ENCODE measurements around the gene PTPN14.

The PTPN14 gene

DNA sequence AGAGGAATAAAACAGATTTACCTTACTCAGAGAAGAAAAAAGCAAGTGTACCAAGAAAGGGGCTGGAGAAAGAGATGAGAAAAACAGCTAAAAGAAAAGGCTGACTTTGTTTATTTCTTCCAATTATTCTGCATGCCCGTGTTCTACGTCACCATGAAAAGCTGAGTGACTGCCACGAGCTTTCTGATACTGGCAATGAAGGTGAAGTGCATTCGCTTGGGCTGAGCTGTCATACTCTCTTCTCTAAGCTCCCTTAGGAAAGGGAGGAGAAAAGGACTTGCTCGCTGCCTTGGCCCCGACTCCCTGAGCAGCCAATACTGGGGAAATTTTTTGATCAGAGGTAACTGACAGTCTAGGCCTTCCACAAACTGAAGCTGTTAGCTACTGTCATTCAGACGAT, 165.1 kb downstream of the PTPN14 start:
- no peak for DNase-seq

DNA sequence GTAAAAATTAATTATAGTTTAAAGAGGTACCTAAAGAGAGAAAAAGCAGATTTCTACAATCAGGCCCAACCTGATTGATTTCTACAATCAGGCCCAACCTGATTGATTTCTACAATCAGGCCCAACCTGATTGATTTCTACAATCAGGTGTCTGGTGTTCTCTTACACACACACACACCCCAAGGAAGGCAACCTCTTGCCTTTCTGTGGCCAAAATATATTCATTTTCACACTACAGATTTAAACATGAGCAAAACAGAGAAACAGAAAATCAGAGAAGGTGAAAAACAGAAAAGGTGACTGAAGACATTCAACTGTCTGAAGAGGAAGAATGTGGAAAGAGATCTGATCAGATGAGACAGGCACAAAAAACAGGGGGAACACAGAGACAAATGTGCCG, 166.0 kb downstream of the PTPN14 start:
- DNase-seq = no peak

DNA sequence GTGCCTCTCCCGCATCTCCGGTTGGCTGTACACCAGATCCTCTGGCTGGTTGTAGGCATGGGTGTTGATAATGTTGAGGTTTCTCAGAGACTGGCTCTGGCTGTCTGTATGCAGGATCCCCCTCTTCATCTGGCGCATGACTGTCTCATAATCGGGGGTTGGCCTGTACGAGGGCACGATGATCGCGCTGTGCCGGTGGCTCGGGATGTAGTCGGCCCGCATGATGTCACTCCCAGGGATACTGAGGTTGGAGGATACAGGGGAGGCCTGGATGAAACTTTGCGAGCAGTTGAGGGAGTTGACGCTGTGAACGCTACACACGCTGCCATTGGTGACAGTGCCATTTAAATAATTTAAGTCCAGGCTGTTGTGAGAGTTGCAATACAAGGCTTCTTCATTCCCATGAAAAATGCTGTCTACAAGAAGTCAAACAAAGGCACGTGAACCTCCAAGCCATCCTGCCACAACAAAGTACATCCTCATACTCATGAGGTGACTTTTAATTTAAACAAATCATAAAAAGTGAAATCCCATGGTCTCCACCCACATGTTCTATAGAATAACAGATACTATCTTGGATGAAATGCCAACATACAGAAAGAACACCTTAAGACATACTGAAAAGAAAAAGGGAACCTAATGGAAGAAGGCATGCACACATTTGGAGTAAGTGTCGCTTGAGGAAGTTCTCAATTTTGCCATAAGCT, 166.9 kb downstream of the PTPN14 start:
- DNase-seq = no peak

DNA sequence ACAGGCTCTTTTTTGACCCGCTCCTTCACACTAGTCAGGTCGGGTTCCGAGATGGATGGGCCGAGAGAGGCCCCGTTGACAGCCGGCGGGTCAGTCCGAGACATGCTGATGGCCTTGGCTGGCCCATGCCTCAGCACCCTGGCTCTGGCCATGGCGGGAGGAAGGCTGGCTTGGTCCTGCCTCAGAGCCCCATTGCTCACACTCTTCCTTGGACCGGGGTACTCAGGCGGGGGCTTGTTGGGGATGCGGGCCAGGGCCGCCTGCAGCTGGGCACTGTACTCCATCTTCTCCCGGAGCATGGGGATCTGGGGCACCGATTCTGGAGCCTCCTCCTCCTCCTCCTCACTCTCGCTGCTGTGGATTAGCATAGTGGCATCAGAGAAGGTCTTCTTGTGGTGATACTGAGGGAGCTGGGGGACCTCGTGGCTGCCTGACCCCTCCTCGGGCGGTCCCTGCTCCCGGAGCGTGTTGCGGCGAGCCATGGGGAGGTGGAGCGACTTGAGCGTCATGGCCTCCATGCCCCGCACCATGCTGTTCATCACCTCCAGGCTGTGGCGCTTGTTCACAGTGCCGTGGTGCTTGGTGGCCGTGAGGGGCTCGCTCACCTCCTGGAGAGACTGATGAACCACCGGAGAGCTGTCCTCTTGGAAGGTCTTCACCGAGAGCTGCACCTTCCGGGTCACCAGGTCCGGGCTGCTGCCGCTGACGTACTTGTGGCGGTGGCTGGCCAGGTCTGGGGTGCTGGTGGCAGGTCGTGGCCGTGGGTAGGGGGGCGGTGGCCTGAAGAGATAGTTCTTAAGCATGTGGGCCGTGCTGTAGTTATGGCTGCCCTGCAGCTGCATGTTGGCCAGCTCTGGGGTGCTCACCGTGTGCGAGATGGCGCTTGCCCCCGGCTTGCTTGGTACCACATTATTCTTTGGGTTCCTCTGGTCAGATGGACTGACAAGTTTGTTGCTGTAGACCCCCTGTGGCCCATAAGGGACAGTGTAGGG, 167.7 kb downstream of the PTPN14 start:
- no peak for DNase-seq

DNA sequence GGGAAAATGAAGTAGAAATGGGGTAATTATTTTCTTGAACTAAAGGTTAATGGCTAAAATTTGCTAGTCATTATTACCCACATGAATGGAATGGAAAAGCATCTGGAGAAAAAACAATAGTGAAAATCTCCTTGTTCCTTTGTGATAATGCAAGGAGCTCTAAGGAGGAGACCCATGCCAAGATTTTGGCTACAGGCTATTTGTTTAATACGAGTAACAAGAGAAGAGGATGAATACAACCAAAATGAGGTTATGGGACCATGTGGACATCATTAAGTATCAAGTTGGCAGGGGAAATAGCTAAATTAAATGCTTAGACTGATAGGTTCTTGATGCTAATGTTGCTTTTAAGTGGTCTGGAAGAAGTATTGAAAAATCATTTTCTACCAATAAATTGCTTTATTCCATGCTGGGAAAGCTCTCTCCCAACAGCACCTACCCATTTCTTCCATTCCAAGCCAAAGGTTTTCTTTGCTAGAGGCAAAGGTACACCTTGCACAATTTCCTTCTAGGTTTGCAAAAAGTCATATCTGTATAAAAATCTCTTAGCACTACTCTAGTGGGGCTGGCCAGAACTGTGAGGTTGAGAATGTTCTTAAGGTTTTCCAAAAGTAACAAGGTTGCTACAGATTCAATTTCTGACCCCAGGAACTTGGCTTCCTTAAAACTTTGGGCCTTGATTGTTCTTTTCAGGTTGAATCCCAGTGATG, 170.3 kb downstream of the PTPN14 start:
- no peak for DNase-seq

DNA sequence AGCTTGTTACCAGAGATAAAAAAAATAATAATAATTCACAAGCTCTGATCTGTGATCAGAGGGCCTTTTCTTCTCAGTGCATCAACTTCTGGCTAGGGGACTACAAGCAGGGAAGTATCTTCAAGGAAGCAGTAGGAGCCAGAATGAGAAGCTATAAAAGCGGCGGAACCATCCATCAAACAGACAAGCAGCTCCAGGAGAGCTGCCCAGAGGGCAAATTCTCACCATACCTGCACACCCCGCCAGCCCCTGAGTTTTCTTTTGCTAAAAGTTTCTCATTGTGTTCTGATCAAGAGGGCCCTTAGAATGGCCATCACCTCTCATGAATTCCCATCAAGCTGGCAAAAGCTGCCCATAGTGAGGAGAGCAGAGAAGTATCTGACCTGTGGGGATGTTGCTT, 171.0 kb downstream of the PTPN14 start:
- DNase-seq = no peak

DNA sequence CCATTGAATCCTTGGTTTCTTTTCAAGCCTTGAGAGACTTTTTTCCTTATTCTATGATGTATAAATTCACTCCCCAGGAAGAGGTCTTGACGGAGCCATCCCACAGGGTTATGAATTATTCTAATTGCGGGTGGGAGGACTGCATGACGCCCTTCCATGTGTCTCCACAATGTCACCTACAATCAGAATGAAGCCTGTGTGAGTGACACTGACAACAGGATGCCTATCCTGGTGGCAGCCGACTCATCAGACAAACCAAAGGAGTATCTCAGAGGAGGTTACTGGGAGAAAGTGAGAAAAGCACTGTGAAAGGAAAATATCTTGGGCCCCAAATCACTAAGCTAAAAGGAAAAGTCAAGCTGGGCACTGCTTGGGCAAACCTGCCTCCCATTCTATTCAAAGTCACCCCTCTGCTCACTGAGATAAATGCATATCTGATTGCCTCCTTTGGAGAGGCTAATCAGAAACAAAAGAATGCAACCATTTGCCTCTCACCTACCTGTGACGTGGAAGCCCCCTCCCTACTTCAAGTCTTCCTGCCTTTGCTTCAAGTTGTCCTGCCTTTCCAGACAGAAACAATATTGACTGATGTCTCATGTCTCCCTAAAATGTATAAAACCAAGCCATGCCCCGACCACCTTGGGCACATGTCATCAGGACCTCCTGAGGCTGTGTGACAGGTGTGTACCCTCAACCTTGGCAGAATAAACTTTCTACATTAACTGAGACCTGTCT, 172.0 kb downstream of the PTPN14 start:
- no peak for DNase-seq

DNA sequence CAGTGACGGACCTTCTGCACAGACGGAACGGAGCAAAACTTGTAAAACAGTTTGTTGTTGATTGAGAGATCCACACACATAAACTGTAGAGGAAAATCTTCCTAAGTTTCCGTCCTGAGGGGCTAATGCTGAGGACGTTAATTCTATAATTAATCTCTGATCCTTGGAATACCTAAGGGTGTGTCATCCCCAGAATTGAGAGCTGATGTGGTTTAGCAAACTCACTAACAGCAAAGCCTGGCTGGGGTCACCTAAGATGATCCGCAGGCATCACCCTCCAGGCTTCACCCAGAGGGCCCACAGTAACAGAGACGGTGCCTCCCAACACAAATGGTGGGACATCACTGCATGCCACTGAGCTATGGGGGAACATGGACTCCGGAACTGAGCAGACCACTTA, 172.9 kb downstream of the PTPN14 start:
- DNase-seq = no peak

DNA sequence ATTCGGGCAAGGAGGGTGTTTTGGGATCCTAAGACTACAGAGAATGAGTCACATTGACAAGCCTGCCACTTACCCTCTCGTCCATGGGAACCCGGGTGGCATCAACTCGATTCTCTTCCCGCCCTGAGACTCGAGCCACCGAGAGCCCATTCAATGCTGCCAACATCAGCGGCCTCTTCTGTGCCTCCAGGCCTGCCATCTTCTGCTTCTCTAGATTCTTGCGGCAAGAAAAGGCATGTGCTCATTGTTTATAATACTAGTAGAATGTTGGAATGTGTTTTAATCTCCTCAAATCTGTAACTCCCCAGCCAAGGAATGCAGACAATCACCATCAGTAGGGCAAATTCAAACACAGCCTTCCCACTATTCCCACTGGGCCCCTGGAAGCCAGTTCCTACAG, 173.5 kb downstream of the PTPN14 start:
- no peak for DNase-seq

DNA sequence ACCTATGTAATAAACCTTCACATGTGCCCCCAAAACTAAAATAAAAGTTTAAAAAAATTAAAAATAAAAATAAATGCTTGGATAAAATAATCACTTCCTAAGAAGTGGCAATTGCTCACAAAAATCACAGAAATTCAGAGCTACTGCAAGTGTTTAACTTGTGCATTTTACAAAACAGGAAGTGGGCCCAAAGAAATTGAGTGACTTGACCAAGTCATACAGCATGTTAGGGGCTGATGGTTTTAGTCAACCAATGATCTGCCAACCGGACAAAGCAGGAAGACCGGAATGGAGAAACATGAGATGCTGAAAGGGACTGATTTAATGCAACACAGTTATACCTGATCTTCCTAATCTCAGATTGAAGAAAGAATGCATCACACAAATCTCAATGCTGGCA, 173.9 kb downstream of the PTPN14 start:
- no peak for DNase-seq

DNA sequence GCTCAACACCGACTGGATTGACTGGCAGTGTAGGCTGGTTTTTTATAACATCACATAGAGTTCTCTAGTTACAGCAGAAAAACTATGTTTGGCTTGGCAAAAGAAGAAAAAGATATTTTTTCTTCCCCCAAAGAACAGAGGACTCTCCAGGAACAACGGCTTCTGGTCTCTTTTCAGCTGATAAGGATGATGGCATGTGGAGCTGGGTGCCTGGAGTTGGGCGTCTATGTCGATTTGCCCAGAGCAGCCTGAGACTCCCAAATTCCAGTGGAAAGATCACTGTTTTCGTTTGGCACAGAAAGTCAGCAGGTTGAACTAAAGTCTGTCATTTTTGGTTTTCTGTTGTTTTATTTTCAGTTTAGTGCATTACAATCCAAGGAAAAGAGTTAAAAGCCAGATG, 179.3 kb downstream of the PTPN14 start:
- no peak for DNase-seq

DNA sequence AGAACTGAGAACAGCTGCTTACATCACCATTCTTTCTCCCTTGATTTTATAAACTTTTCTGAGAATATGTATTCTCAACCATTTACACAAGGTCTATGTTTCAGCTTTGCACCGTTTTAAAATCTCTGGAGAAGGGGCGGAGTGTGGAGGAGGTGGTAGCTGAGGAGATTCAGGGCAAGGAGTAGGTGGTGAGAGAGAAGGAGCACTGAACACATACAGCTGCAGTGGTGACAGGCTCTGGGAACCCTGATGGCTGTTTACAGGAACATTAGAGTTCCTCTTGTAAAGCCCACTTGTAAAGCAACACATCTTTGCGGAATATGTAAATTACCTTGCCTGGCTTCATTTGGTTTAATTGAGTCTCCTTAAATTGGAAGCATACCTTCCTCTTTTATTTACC, 180.8 kb downstream of the PTPN14 start:
- no peak for DNase-seq

DNA sequence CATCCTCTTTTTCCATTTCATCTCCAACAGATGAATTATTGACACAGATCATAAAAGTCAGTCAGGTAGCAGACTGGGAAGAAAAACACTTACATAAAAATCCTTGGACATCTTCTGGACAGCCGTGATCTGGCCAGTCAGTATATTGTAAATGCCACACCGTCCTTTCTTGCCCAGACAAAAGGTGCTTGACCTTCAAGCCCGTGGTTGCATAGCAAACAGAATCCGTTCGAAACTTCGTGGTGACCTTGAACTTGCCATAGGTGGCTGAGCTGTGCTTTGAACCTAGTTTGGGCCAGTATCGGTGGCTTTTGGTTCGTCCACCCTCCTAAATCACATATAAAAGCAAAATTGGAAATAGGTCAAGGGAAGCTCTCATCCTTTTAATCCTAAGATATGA, 182.0 kb downstream of the PTPN14 start:
- no peak for DNase-seq

DNA sequence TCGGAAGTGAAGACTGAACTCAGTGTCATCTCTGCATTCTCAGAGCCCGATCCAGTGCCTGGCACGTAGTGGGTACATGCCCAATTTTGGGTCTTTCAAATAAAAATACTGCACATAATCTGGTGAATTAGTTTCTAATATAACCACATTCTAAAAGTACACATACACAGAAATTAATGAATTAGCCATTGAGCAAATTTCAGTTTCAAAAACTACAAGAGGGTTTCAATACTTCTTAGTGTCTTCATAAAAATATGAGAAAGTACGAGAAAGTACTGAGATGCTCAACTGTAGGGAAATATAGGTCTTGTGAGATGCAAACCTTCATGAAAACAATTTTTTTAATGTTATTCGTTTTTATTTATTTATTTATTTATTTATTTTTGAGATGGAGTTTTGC, 183.6 kb downstream of the PTPN14 start:
- DNase-seq = no peak

DNA sequence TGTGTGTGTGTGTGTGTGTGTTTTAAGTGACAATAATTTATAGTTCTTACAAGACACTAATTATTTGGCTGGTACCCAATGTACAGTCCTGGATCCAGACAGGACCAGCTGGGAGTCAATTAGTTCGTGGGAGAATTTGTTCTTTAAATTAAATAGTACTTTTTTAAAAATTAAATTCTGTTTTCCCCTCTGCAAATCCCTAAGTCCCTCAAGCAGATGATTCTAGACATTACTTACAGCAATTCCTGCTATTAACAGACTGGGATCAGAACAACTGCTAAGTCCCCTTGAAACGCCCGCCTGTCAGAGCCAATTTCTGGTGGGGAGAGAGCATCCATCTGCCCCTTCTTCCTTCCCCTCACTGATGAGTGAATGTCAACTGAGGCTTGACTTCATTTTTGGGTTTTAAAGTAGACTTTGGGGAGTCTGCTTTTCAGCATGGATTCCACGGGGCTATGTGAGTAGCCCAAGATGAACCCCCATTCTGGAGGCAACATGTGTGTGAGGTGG, 186.6 kb downstream of the PTPN14 start:
- DNase-seq = no peak

DNA sequence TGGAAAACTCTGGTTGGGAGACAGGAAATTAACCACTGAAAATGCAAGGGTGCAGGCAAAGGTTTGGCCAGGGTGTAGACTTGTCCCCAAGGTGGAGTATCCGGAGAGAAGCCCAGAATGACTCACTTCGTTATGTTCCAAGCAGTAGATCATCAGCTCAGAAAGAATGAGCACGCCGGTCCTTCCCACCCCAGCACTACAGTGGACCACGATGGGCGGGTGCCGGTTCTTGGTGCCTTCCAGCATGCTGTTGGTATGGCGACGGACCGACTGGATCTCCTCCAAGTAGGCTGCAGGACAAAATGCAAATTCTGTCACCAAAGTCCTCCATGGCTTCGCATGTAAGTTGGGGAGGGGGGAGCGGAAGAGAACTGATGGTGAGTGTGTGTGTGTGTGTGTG, 187.0 kb downstream of the PTPN14 start:
- DNase-seq = no peak

DNA sequence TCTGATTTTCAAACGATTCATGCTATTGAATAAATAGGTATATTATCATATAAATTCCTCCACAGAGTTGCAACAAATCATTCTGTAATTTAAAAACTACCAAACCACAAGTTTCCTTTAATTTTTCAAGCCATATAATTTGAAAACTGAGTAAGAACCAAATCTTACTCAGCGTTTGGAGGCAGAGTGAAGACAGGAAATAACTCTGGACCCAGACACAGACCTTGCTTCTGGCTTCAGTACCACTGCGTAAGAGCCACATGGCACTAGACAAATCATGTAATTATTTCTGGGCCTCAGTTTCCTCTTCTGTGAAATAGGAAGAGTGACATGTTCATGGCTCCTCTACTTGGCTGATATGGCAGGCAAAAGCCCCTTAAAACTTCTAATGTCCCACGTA, 188.0 kb downstream of the PTPN14 start:
- no peak for DNase-seq

DNA sequence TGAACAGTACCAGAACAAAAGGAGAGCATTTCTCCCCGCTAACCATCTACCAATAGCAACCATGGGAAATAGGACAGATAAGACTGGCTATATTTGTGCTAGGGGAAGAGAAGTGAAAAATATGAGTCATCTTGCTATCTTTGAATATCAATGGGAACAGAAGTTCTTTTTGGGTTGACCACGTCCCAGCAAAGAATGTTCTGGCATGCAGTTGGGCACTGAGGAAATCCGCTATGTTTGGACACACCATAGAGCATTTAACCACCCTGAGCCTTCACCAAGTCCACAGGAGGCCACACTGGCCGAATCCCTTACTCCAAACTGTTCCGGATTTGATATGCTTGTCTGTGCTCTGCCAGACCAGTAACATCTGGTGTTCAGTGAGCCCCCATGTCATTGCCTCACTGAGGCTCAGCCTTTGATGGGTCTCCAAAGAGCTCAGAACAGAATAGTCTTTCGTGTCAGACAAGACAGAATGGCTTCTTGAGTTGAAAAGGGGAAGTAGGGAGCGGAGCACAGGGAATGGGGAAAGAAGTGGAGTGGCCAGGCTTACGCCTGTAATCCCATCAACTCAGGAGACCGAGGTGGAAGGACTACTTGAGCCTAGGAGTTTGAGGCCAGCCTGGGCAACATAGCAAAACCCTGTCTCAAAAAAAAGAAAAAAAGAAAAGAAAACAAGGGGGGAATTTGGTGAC, 189.1 kb downstream of the PTPN14 start:
- peak; percentile 24 for DNase-seq

DNA sequence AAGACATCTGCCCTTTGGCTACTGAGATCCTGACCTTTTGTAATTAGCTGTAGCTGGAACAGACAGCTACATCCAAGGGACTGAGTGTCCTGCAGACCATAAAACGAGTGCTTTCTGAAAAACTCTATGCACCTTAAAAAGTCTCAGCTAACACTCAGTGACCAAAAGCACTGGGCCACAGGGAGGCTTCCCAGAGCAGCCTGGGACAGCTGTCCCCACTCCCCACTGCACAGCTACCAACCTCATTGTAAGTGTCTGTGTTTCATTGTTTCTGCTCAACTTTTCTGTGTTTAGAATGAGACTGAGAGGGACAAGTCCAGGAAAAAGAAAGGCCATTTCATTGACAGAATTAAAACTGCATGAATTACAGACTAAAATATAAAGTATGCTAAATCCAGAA, 189.8 kb downstream of the PTPN14 start:
- DNase-seq = no peak

DNA sequence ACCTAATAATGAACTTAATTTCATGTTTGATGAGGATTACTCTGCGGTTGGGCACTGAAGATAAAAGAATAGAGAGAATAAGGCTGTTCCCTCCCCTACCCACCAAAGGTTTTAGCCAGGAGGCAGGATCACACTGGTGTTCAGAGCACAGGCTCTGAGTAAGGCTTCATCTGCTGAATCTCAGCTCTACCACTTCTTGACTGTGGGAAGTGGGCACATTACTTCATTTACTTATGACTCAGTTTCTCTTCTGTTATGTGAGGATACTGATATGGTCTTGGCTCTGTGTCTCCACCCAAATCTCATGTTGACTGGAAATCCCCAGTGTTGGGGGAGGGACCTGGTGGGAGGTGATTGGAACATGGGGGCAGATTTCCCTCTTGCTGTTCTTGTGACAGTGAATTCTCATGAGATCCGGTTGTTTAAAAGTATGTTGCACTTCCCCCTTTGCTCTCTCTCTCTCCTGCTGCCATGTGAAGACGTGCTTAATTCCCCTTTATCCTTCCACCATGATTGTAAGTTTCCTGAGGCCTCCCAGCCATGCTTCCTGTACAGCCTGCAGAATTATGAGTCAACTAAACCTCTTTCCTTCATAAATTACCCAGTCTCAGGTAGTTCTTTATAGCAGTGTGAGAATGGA, 190.8 kb downstream of the PTPN14 start:
- DNase-seq = no peak

DNA sequence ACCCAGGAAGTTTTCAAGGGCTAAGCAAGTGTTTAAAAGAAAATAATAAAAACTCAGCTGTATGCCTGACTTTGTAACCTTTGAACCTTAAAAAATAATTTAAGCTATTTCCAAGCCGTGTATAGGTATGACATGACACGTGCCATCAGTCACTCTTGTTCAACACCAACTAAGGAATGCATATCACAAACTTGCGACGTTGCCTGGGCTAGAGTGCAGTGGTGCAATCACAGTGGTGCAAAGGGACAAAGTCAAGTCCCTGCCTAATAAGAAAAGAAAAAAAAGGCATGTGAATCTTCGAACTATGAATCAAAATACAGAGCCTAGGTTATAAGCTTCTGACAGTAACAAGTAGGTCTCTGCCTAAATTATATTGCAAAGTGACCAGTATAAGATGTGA, 191.3 kb downstream of the PTPN14 start:
- DNase-seq = no peak
